ENCODE measurements around the gene DTD1.

DNA sequence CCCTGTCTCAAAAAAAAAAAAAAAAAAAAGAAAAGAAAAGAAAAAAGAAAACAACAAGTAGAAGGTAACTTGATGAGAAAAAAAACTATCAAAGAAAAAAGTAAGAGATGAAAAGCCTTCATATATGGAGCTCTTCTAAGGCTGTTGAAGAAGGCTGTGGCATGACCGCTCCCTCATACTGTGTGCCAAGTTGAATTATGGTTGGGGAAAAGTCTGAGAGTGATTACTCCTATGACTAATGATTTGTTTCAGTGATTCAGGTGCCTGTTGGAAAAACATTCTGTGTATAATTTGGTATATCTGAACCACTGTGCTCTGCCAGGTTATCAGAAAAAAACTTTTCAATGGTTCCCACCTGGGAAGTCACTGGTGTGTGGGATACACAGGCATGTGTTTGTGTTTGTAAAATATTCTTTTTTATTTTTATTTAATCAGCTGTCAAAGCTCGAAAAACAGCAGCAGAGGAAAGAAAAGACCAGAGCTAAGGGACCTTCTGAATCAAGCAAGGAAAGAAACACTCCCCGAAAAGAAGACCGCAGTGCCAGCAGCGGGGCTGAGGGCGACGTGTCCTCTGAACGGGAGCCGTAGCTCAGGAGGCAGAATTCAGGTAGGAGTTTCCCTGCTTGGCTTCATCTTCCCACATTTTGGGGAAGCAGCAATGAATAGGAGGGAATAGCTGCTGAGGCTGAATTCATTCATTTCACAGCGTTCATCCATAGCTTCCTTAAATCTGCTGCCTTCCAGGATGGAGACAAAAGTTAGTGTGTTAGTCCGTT lies 156.0 kb downstream of the DTD1 start:
- TF ChIP-seq, protein P1, sequence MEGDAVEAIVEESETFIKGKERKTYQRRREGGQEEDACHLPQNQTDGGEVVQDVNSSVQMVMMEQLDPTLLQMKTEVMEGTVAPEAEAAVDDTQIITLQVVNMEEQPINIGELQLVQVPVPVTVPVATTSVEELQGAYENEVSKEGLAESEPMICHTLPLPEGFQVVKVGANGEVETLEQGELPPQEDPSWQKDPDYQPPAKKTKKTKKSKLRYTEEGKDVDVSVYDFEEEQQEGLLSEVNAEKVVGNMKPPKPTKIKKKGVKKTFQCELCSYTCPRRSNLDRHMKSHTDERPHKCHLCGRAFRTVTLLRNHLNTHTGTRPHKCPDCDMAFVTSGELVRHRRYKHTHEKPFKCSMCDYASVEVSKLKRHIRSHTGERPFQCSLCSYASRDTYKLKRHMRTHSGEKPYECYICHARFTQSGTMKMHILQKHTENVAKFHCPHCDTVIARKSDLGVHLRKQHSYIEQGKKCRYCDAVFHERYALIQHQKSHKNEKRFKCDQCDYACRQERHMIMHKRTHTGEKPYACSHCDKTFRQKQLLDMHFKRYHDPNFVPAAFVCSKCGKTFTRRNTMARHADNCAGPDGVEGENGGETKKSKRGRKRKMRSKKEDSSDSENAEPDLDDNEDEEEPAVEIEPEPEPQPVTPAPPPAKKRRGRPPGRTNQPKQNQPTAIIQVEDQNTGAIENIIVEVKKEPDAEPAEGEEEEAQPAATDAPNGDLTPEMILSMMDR (IDR thresholded peaks at IDR 0.05) = no peak
- no peak for TF ChIP-seq POLR2A (IDR thresholded peaks at IDR 0.05)
